K562 (cell line): ENCODE measurements around the gene CTSD. TPM values are rescaled to one million over a fixed set of nuclear protein-coding genes. Genes with fewer than 3 reads are reported as not detected.

Source experiments
- ATAC-seq: fragments of 200-7000 bp; cut with Tn5 transposase; 3 replicates; pipeline ENCODE4 v1.9.1; 2020; ENCODE audit warnings: moderate library complexity
- BruUV-seq: library from RNA; stranded (reverse); fragments of 400-500 nt; replicated peaks from 2 replicates; lab custom pipeline; 2021; lab: Mats Ljungman, UMichigan
- CTCF ChIA-PET: fragments of 300-600 bp; formaldehyde crosslinking; extraction: SDS; loops from one replicate; lab custom pipeline; 2021; ENCODE audit warnings: low intra/inter-chr PET ratio; lab: Yijun Ruan, JAX
- POLR2A ChIA-PET: fragments of 300-600, 350-650 bp; sonication (Branson Sonifier 250); formaldehyde crosslinking; extraction: SDS; loops from one replicate; lab custom pipeline; 2021; ENCODE audit warnings: antibody characterized with exemption, inconsistent platforms; lab: Yijun Ruan, JAX
- DNase-seq, 4 experiments: peaks; one replicate each; pipeline versions ENCODE4 v3.0.0 to v3.0.0-alpha.2; 2011 to 2018; ENCODE audit warnings: low spot score in 3 of 4, mixed read lengths in 3 of 4; ENCODE audit errors: extremely low read depth in 1 of 4
- FAIRE-seq: peaks from 2 replicates; lab custom pipeline; 2011; peaks lifted over from hg19 to GRCh38; lab: Jason Lieb, UNC
- H2AFZ ChIP-seq: 2 replicates; pipeline ENCODE4 v1.6.0; 2011; ENCODE audit warnings: low read depth, low read length, control low read depth, inconsistent platforms
- H3K27ac ChIP-seq: fragments of 200-600 bp; 3 replicates; pipeline ENCODE4 v1.8.0; 2011; ENCODE audit warnings: low read depth, mild to moderate bottlenecking, control low read depth, inconsistent platforms, low read length, moderate library complexity, mixed read lengths; ENCODE audit errors: extremely low read depth
- H3K27me3 ChIP-seq, 2 experiments: fragments of 300-600 bp in 1 of 2; 2 replicates in 1 of 2; 3 replicates in 1 of 2; pipeline versions ENCODE4 v1.6.0 to v1.8.0; 2011; ENCODE audit warnings: inconsistent platforms in 2 of 2, low read length in 2 of 2, mild to moderate bottlenecking in 1 of 2, mixed read lengths in 1 of 2, moderate library complexity in 1 of 2; ENCODE audit not compliant: control insufficient read depth in 2 of 2, insufficient read depth in 2 of 2
- H3K36me3 ChIP-seq: fragments of 300-600 bp; 3 replicates; pipeline ENCODE4 v1.8.0; 2011; ENCODE audit warnings: mild to moderate bottlenecking, low read length, inconsistent platforms; ENCODE audit not compliant: control insufficient read depth, insufficient read depth
- H3K4me1 ChIP-seq, 2 experiments: fragments of 200-600 bp in 1 of 2; replicated peaks in 1 of 2; 2 replicates in 1 of 2; 3 replicates in 1 of 2; pipeline versions ENCODE4 v1.5.1 to v1.8.0; 2011; ENCODE audit warnings: inconsistent platforms in 2 of 2, low read length in 2 of 2, mild to moderate bottlenecking in 1 of 2, mixed read lengths in 1 of 2, moderate library complexity in 1 of 2; ENCODE audit not compliant: control insufficient read depth in 2 of 2, insufficient read depth in 2 of 2
- H3K4me2 ChIP-seq: 2 replicates; pipeline ENCODE4 v1.6.1; 2011; ENCODE audit warnings: low read length, control low read depth, inconsistent platforms, mixed read lengths; ENCODE audit not compliant: insufficient read depth
- H3K4me3 ChIP-seq: fragments of 200-600 bp; sonication (generic), shearing (Covaris generic); 2 replicates; pipeline ENCODE4 v1.5.1; 2016; ENCODE audit warnings: control low read depth, inconsistent platforms
- H3K79me2 ChIP-seq: fragments of 200-600 bp; 3 replicates; pipeline ENCODE4 v1.8.0; 2011; ENCODE audit warnings: low read length, inconsistent platforms; ENCODE audit not compliant: control insufficient read depth, insufficient read depth
- H3K9ac ChIP-seq, 2 experiments: 2 replicates each; pipeline versions ENCODE4 v1.6.0 to v1.6.1; 2011; ENCODE audit warnings: low read depth in 2 of 2, low read length in 2 of 2, control low read depth in 1 of 2, inconsistent platforms in 1 of 2, mild to moderate bottlenecking in 1 of 2, mixed read lengths in 1 of 2; ENCODE audit not compliant: insufficient read depth in 1 of 2
- H3K9me1 ChIP-seq: one replicate; pipeline ENCODE4 v1.6.0; 2011; ENCODE audit warnings: inconsistent platforms, mild to moderate bottlenecking, low read length, moderate library complexity; ENCODE audit not compliant: control insufficient read depth, insufficient read depth
- H3K9me3 ChIP-seq: replicated peaks from 2 replicates; pipeline ENCODE4 v1.5.1; 2011; ENCODE audit warnings: low read depth, low read length, inconsistent platforms; ENCODE audit not compliant: control insufficient read depth, insufficient read depth
- H4K20me1 ChIP-seq: replicated peaks from 2 replicates; pipeline ENCODE4 v1.6.1; 2011; ENCODE audit warnings: low read length, inconsistent platforms, mixed read lengths; ENCODE audit not compliant: control insufficient read depth, insufficient read depth
- BCOR ChIP-seq: fragments of 450-650 bp; IDR thresholded peaks from 2 replicates; pipeline ENCODE4 v1.6.1; 2016
- CBX2 ChIP-seq: fragments of 200-600 bp; sonication (generic); IDR thresholded peaks from one replicate; pipeline ENCODE4 v1.6.1; 2012; ENCODE audit warnings: mild to moderate bottlenecking, low read length, inconsistent platforms; ENCODE audit not compliant: insufficient read depth, poor library complexity, severe bottlenecking
- CHD2 ChIP-seq: IDR thresholded peaks from 2 replicates; pipeline ENCODE4 v1.6.1; 2011; ENCODE audit warnings: low read depth, low read length
- CREBBP ChIP-seq: IDR thresholded peaks from one replicate; pipeline ENCODE4 v1.6.1; 2012; ENCODE audit warnings: low read depth, mild to moderate bottlenecking, control low read depth, inconsistent platforms, low read length
- CTBP1 ChIP-seq: fragments of 450-650 bp; IDR thresholded peaks from 2 replicates; pipeline ENCODE4 v1.6.1; 2016; ENCODE audit warnings: borderline replicate concordance
- DMBX1 ChIP-seq: fragments of 250-450 bp; sonication (Bioruptor Pico); IDR thresholded peaks from 2 replicates; pipeline ENCODE4 v1.8.0; 2022; ENCODE audit warnings: inconsistent platforms, mild to moderate bottlenecking, moderate library complexity, borderline replicate concordance
- GABPB1 ChIP-seq: sonication (generic); formaldehyde crosslinking; IDR thresholded peaks from 2 replicates; pipeline ENCODE4 v1.8.0; 2022; ENCODE audit warnings: mild to moderate bottlenecking, missing genetic modification reagents
- HDAC8 ChIP-seq: fragments of 450-650 bp; IDR thresholded peaks from 2 replicates; pipeline ENCODE4 v1.6.1; 2016; ENCODE audit warnings: mild to moderate bottlenecking, missing genetic modification characterization, moderate library complexity, missing compliant biosample characterization
- KLF6 ChIP-seq: fragments of 250-450 bp; sonication (Bioruptor Pico); IDR thresholded peaks from 2 replicates; pipeline ENCODE4 v1.4.0; 2020; ENCODE audit warnings: mild to moderate bottlenecking, moderate library complexity, borderline replicate concordance
- NR4A1 ChIP-seq, 2 experiments: fragments of 250-450 bp in 1 of 2; fragments of 450-650 bp in 1 of 2; sonication (Bioruptor Pico) in 1 of 2; IDR thresholded peaks; 2 replicates each; pipeline versions ENCODE4 v1.4.0 to v1.6.1; 2016 to 2020; ENCODE audit warnings: mild to moderate bottlenecking in 2 of 2, missing compliant biosample characterization in 1 of 2, missing genetic modification characterization in 1 of 2, moderate library complexity in 1 of 2
- PHF8 ChIP-seq: fragments of 200-600 bp; sonication (generic); IDR thresholded peaks from 2 replicates; pipeline ENCODE4 v1.6.1; 2012; ENCODE audit warnings: mixed run types, mild to moderate bottlenecking, inconsistent platforms, low read length, moderate library complexity, borderline replicate concordance
- SMAD2 ChIP-seq: fragments of 150-350 bp; IDR thresholded peaks from 2 replicates; pipeline ENCODE4 v1.6.1; 2014; ENCODE audit warnings: low read depth, mild to moderate bottlenecking, low read length
- ZBED1 ChIP-seq: IDR thresholded peaks from 2 replicates; pipeline ENCODE4 v1.6.1; 2014
- ZBTB17 ChIP-seq: fragments of 450-650 bp; formaldehyde crosslinking; IDR thresholded peaks from 2 replicates; pipeline ENCODE4 v1.4.0; 2020; ENCODE audit warnings: mild to moderate bottlenecking
- ZBTB7A ChIP-seq: IDR thresholded peaks from 2 replicates; pipeline ENCODE4 v1.6.1; 2011; ENCODE audit warnings: low read depth, mild to moderate bottlenecking, low read length, moderate library complexity, borderline replicate concordance; ENCODE audit not compliant: control insufficient read depth
- ZC3H11A ChIP-seq: IDR thresholded peaks from 2 replicates; pipeline ENCODE4 v1.6.1; 2012; ENCODE audit warnings: low read depth, low read length, improper control_type of control experiment
- WGBS: fragments of 100-300 bp; shearing (Covaris generic); methylation state at CpG from one replicate; pipeline ENCODE4 v1.1.6; 2016; ENCODE audit warnings: low coverage, mixed read lengths; ENCODE audit not compliant: insufficient coverage; ENCODE audit errors: missing lambda C conversion rate; 5-methylcytosine and 5-hydroxymethylcytosine counted together
- in situ Hi-C: fragments of 300-500 bp; cut with MboI; formaldehyde crosslinking; loops from 4 replicates; pipeline ENCODE4 v1.15.0; 2018; ENCODE audit warnings: inconsistent platforms, mixed read lengths
- intact Hi-C: fragments of 100-400 bp; cut with micrococcal nuclease; formaldehyde crosslinking; loops from 2 replicates; pipeline ENCODE4 v1.14.2; 2022
- polyA plus RNA-seq, 8 experiments: library from polyadenylated mRNA; depleted of rRNA in 4 of 8; stranded (reverse) in 5 of 8; unstranded in 3 of 8; fragments of >200 nt; fragmentation: Nextera tagmentation in 2 of 8; fragmentation: Illumina TruSeq in 1 of 8; extraction: Ambion mirVana in 2 of 8; extraction: Trizol in 1 of 8; gene quantifications; 2 replicates each; pipeline versions ENCODE4 v1.2.1 to v1.2.3, GENCODE V29; 2011 to 2014; ENCODE audit warnings: inconsistent platforms in 1 of 8, missing spikeins in 1 of 8
- total RNA-seq, 7 experiments: library from RNA; depleted of rRNA in 6 of 7; stranded (reverse); fragments of >200 nt in 6 of 7; fragmentation: Illumina TruSeq in 2 of 7; extraction: Trizol in 2 of 7; gene quantifications; 2 replicates each; pipeline versions ENCODE4 v1.2.1 to v1.2.3, GENCODE V29; 2011 to 2021; ENCODE audit warnings: low replicate concordance in 1 of 7

The CTSD gene
- total and polyA plus RNA-seq, 9 of the 15 experiments (the other 6 are each of a cell fraction or from before 2014, with no cell fraction given) = 1.0 to 112 (median 40.9) TPM

- TF ChIP-seq SMAD2 (no peak), CHD2 (no peak), PHF8 (no peak), DMBX1 (CRISPR knock-in tag) (no peak), HDAC8 (no peak), GABPB1 (no peak), CTBP1 (no peak), ZBTB7A (no peak), CREBBP (no peak), KLF6 (CRISPR knock-in tag) (no peak), NR4A1 (CRISPR knock-in tag; IDR thresholded peaks at IDR 0.05) (no peak), NR4A1 (tag; IDR thresholded peaks at IDR 0.05) (no peak), ZBED1 (no peak), BCOR (no peak), ZC3H11A (no peak), ZBTB17 (CRISPR knock-in tag) (no peak), CBX2 (no peak)
- H4K20me1 ChIP-seq = no peaks in the 10 kb centered on the region; the same call in 1 of the 2 replicates
- no peaks in the 10 kb centered on the region for H3K9me3 ChIP-seq
- ATAC-seq (no peak), DNase-seq (no peak), FAIRE-seq (no peak)
- no peak overlapping the region for H3K27ac ChIP-seq
- H3K36me3 ChIP-seq = no peaks in the 10 kb centered on the region
- no peak overlapping the region for H3K4me2 ChIP-seq
- in situ Hi-C loops = no loop called here
- POLR2A ChIA-PET = no interaction called here
- CTCF ChIA-PET = interaction anchor here (0.7 kb wide), 1 partner anchor 40 kb away, joined by 5 read pairs; no protein-coding TSS in a partner anchor
- H3K4me3 ChIP-seq = no peak overlapping the region
- intact Hi-C loops = no loop called here
- H3K9ac ChIP-seq = no peak overlapping the region
- H3K4me1 ChIP-seq = no peaks in the 10 kb centered on the region
- 0% methylated on average over 3 of the region's 3 CpGs for WGBS
- H3K27me3 ChIP-seq = peaks cover 33 to 56% of the 10 kb centered on the region in 2 experiments
- no TSS peak for BruUV-seq
- no peaks in the 10 kb centered on the region for H3K9me1 ChIP-seq
- H3K79me2 ChIP-seq = no peaks in the 10 kb centered on the region
- no peak overlapping the region for H2AFZ ChIP-seq
Measured at GRCh38 chr11:1793081-1793480, 29.4 kb upstream of the CTSD start.
